HepG2 (cell line): Measurements from ENCODE around the gene PADI6. TPM values are rescaled to one million over a fixed set of nuclear protein-coding genes. Genes with fewer than 3 reads are reported as not detected.

Source experiments
- ARID3A ChIP-seq: IDR thresholded peaks from 2 replicates; pipeline ENCODE4 v1.6.1; 2012; ENCODE audit warnings: low read depth, low read length, improper control_type of control experiment
- ATM ChIP-seq: fragments of 450-650 bp; IDR thresholded peaks from 2 replicates; pipeline ENCODE4 v1.7.1; 2017; ENCODE audit warnings: mild to moderate bottlenecking, borderline replicate concordance
- HES4 ChIP-seq: sonication (generic); formaldehyde crosslinking; IDR thresholded peaks from 2 replicates; pipeline ENCODE4 v1.9.0; 2021; ENCODE audit warnings: mild to moderate bottlenecking, missing genetic modification reagents, borderline replicate concordance
- NFAT5 ChIP-seq: sonication (generic); formaldehyde crosslinking; IDR thresholded peaks from 2 replicates; pipeline ENCODE4 v1.4.0; 2020; ENCODE audit warnings: missing genetic modification reagents
- PLRG1 ChIP-seq: fragments of 450-650 bp; conservative IDR thresholded peaks from 2 replicates; pipeline ENCODE4 v1.6.1; 2016
- ZC3H4 ChIP-seq: sonication (generic); formaldehyde crosslinking; IDR thresholded peaks from 2 replicates; pipeline ENCODE4 v1.4.0; 2020; ENCODE audit warnings: missing genetic modification reagents, borderline replicate concordance
- ZNF570 ChIP-seq: sonication (generic); formaldehyde crosslinking; IDR thresholded peaks from 2 replicates; pipeline ENCODE4 v1.4.0; 2020; ENCODE audit warnings: mild to moderate bottlenecking, missing genetic modification reagents, borderline replicate concordance
- ZSCAN5A ChIP-seq: sonication (generic); formaldehyde crosslinking; IDR thresholded peaks from 2 replicates; pipeline ENCODE4 v1.8.0; 2022; ENCODE audit warnings: mild to moderate bottlenecking, missing genetic modification reagents, borderline replicate concordance
- polyA plus RNA-seq, 8 experiments: library from polyadenylated mRNA; depleted of rRNA in 3 of 8; stranded (reverse) in 7 of 8; unstranded in 1 of 8; fragments of >200 nt; fragmentation: Illumina TruSeq in 4 of 8; extraction: Trizol in 4 of 8; gene quantifications; 2 replicates each; pipeline versions ENCODE4 v1.2.1 to v1.2.3, GENCODE V29; 2011 to 2016; ENCODE audit warnings: low read depth in 4 of 8, missing spikeins in 1 of 8, mixed read lengths in 1 of 8; ENCODE audit not compliant: insufficient read depth in 1 of 8
- total RNA-seq, 5 experiments: library from RNA; depleted of rRNA; stranded (reverse); fragments of >200 nt; fragmentation: Illumina TruSeq; extraction: Trizol; gene quantifications; 2 replicates each; pipeline ENCODE4 v1.2.3, GENCODE V29; 2016; ENCODE audit warnings: low read depth in 1 of 5

The PADI6 gene
- total and polyA plus RNA-seq, 2 of the 13 experiments (the other 11 are each of a cell fraction or from before 2014, with no cell fraction given): not detected

- TF ChIP-seq ZSCAN5A (CRISPR knock-in tag) (no peak), PLRG1 (no peak), ARID3A (no peak), ZNF570 (CRISPR knock-in tag) (no peak), NFAT5 (CRISPR knock-in tag) (no peak), HES4 (CRISPR knock-in tag) (no peak), ATM (no peak), ZC3H4 (CRISPR knock-in tag) (no peak)
- TF ChIP-seq, all 625 proteins: peak for 0
Observed at GRCh38 chr1:17350083-17350482, 21.9 kb upstream of the PADI6 start (continued).
